ENCODE measurements around the gene CRIM1. TPM values are rescaled to one million over a fixed set of nuclear protein-coding genes. Genes with fewer than 3 reads are reported as not detected.
"Not testable (repeated sequence)": the region's sequence is repeated elsewhere in the genome, so short reads cannot be mapped to it uniquely, and the experiment has no call there.

The CRIM1 gene
- total and polyA plus RNA-seq, 2 of the 8 experiments (the other 6 are each of a cell fraction or from before 2014, with no cell fraction given): 9.4 to 28.4 TPM

DNA sequence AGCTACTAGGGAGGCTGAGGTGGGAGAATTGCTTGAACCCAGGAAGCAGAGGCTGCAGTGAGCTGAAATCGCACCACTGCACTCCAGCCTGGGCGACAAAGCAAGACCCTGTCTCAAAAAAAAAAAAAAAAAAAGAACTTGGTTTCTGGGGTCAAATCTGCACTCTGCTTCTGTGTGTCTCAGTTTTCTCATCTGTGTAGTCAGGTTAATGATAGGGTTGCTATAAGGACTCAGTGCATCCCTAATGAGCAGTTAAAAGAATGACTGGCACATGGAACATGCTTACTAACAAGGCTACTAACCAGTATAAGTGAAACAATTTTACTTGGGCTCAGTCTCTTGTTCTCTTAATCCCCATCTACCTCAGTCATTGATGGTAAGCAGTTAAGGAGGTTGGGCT is 7.5 kb downstream of the CRIM1 start:
- H2BK120ac ChIP-seq (replicated peaks; ENCODE audit: low read depth, low read length); H2BK15ac ChIP-seq (ENCODE audit: low read length); H4K5ac ChIP-seq (ENCODE audit: insufficient read length, low read depth, low read length); H3K4me2 ChIP-seq (ENCODE audit: insufficient read depth in 1 of 2, low read depth in 2 of 2, low read length in 2 of 2); H2AFZ ChIP-seq (ENCODE audit: low read length); H3K23me2 ChIP-seq (ENCODE audit: low read depth, low read length); POLR2A ChIA-PET (ENCODE audit: partially characterized antibody); H3K56ac ChIP-seq (replicated peaks; ENCODE audit: insufficient read length, low read depth, low read length); H2BK20ac ChIP-seq (ENCODE audit: low read length); H3K18ac ChIP-seq (ENCODE audit: extremely low read depth, low read length); H3K14ac ChIP-seq (ENCODE audit: insufficient read length); H4K91ac ChIP-seq (replicated peaks; ENCODE audit: insufficient read length, low read length); H3K9ac ChIP-seq (replicated peaks in 1 of 4; ENCODE audit: extremely low read depth in 1 of 4, low read depth in 3 of 4, low read length in 3 of 4); H3K27me3 ChIP-seq (replicated peaks in 1 of 4; ENCODE audit: control insufficient read depth in 3 of 4, extremely low read depth in 1 of 4, insufficient read depth in 3 of 4, low read length in 3 of 4); H2BK5ac ChIP-seq (ENCODE audit: low read depth, low read length); H3K23ac ChIP-seq (ENCODE audit: insufficient read length); H3K79me1 ChIP-seq (ENCODE audit: low read depth, low read length); H4K8ac ChIP-seq (ENCODE audit: extremely low read depth, insufficient read depth, low read length); H3K36me3 ChIP-seq (ENCODE audit: control insufficient read depth in 2 of 4, insufficient read depth in 4 of 4, low read length in 3 of 4); DNase-seq (ENCODE audit: low read depth in 1 of 2, low spot score in 2 of 2); H3K9me3 ChIP-seq (ENCODE audit: insufficient read depth in 2 of 2, low read depth in 1 of 2, low read length in 1 of 2); H2AK5ac ChIP-seq (ENCODE audit: low read depth, low read length); FAIRE-seq; H3K4ac ChIP-seq (replicated peaks; ENCODE audit: insufficient read length, low read depth, low read length); H2BK12ac ChIP-seq (ENCODE audit: low read depth, low read length); H3K4me3 ChIP-seq (ENCODE audit: extremely low read depth in 1 of 4, insufficient read depth in 2 of 4, low read depth in 3 of 4, low read length in 4 of 4); H3K27ac ChIP-seq (ENCODE audit: low read depth, low read length): not testable (repeated sequence)
- Histone ChIP-seq H3K79me2 (ENCODE audit: control insufficient read depth in 1 of 2, insufficient read depth in 2 of 2, low read length in 2 of 2) (peaks cover 45 to 99% of the 10 kb centered on the region in 2 experiments), H3K4me1 (replicated peaks in 1 of 4; ENCODE audit: control insufficient read depth in 3 of 4, insufficient read depth in 4 of 4, low read length in 3 of 4) (peaks cover 14 to 43% (median 37%) of the 10 kb centered on the region in 4 experiments), H4K20me1 (replicated peaks in 1 of 2; ENCODE audit: control insufficient read depth in 1 of 2, insufficient read depth in 2 of 2, low read length in 2 of 2) (peaks cover 11 to 14% of the 10 kb centered on the region in 2 experiments)
- CTCF ChIA-PET (ENCODE audit: partially characterized antibody): interaction anchor here (0.6 to 2.4 kb wide), 5 partner anchors 10 to 148 kb away, joined by 3 to 12 read pairs (median 7); no protein-coding TSS in a partner anchor
- 90% methylated on average over 2 of the region's 2 CpGs; no CpG with 5 or more reads in 1 of the 2 experiments for WGBS, 2 experiments (ENCODE audit: extremely low coverage in 1 of 2, insufficient coverage in 1 of 2, insufficient read length in 1 of 2, insufficient replicate concordance in 2 of 2, low coverage in 1 of 2, low lambda C conversion rate in 2 of 2, missing lambda C conversion rate in 1 of 2)
